ENCODE data around the gene GALP.

The GALP gene

GRCh38 chr19:56136362-56136761 lies 39.4 kb upstream of the GALP start:
- Histone ChIP-seq H3K27me3 (ENCODE audit: insufficient read depth, low read length, poor library complexity, severe bottlenecking) (no peaks in the 10 kb centered on the region), H2AFZ (ENCODE audit: low read length) (no peak overlapping the region), H3K9ac (ENCODE audit: low read depth, low read length, poor library complexity, severe bottlenecking) (no peak overlapping the region), H3K36me3 (ENCODE audit: insufficient read depth, low read length) (no peaks in the 10 kb centered on the region), H3K9me3 (ENCODE audit: insufficient read depth, low read depth, low read length) (no peaks in the 10 kb centered on the region), H3K79me2 (ENCODE audit: insufficient read depth, low read length) (no peaks in the 10 kb centered on the region), H3K4me2 (ENCODE audit: low read depth, low read length, poor library complexity, severe bottlenecking) (no peak overlapping the region), H3K4me3 (ENCODE audit: low read length, poor library complexity, severe bottlenecking) (no peak overlapping the region), H3F3A (ENCODE audit: low read depth) (no peaks in the 10 kb centered on the region), H4K20me1 (ENCODE audit: insufficient read depth, low read length, poor library complexity, severe bottlenecking) (no peaks in the 10 kb centered on the region), H3K9me2 (replicated peaks; ENCODE audit: low read depth, low read length) (no peaks in the 10 kb centered on the region), H3K4me1 (ENCODE audit: insufficient read depth, low read length, poor library complexity, severe bottlenecking) (peaks cover 5% of the 10 kb centered on the region)
- no peak for TF ChIP-seq CTCF (conservative IDR thresholded peaks at IDR 0.05; ENCODE audit: low read length)
- no peak for TF ChIP-seq EZH2phosphoT487 (IDR thresholded peaks at IDR 0.05; ENCODE audit: borderline replicate concordance)

GRCh38 chr19:56137405-56137804 lies 38.4 kb upstream of the GALP start:
- Histone ChIP-seq H3K4me2 (ENCODE audit: low read depth, low read length, poor library complexity, severe bottlenecking) (no peak overlapping the region), H3K9me3 (ENCODE audit: insufficient read depth, low read depth, low read length) (no peaks in the 10 kb centered on the region), H3K27me3 (ENCODE audit: insufficient read depth, low read length, poor library complexity, severe bottlenecking) (no peaks in the 10 kb centered on the region), H3K79me2 (ENCODE audit: insufficient read depth, low read length) (peaks cover 8% of the 10 kb centered on the region), H3F3A (ENCODE audit: low read depth) (no peaks in the 10 kb centered on the region), H3K36me3 (ENCODE audit: insufficient read depth, low read length) (no peaks in the 10 kb centered on the region), H3K9ac (ENCODE audit: low read depth, low read length, poor library complexity, severe bottlenecking) (no peak overlapping the region), H4K20me1 (ENCODE audit: insufficient read depth, low read length, poor library complexity, severe bottlenecking) (peaks cover 4% of the 10 kb centered on the region), H3K4me1 (ENCODE audit: insufficient read depth, low read length, poor library complexity, severe bottlenecking) (peaks cover 12% of the 10 kb centered on the region), H3K4me3 (ENCODE audit: low read length, poor library complexity, severe bottlenecking) (no peak overlapping the region), H2AFZ (ENCODE audit: low read length) (no peak overlapping the region), H3K9me2 (replicated peaks; ENCODE audit: low read depth, low read length) (no peaks in the 10 kb centered on the region)
- TF ChIP-seq EZH2phosphoT487 (IDR thresholded peaks at IDR 0.05; ENCODE audit: borderline replicate concordance) (no peak), CTCF (conservative IDR thresholded peaks at IDR 0.05; ENCODE audit: low read length) (no peak)

- no peaks in the 10 kb centered on the region for H3K36me3 ChIP-seq (ENCODE audit: insufficient read depth, low read length)
- no peaks in the 10 kb centered on the region for H3F3A ChIP-seq (ENCODE audit: low read depth)
- no peaks in the 10 kb centered on the region for H3K9me3 ChIP-seq (ENCODE audit: insufficient read depth, low read depth, low read length)
- no peak overlapping the region for H3K9ac ChIP-seq (ENCODE audit: low read depth, low read length, poor library complexity, severe bottlenecking)
- H3K79me2 ChIP-seq (ENCODE audit: insufficient read depth, low read length) = peaks cover 15% of the 10 kb centered on the region
- no peak overlapping the region for H3K4me2 ChIP-seq (ENCODE audit: low read depth, low read length, poor library complexity, severe bottlenecking)
- no peak overlapping the region for H3K4me3 ChIP-seq (ENCODE audit: low read length, poor library complexity, severe bottlenecking)
- no peaks in the 10 kb centered on the region for H3K9me2 ChIP-seq (replicated peaks; ENCODE audit: low read depth, low read length)
- H4K20me1 ChIP-seq (ENCODE audit: insufficient read depth, low read length, poor library complexity, severe bottlenecking) = peaks cover 4% of the 10 kb centered on the region
- no peaks in the 10 kb centered on the region for H3K27me3 ChIP-seq (ENCODE audit: insufficient read depth, low read length, poor library complexity, severe bottlenecking)
- peaks cover 19% of the 10 kb centered on the region for H3K4me1 ChIP-seq (ENCODE audit: insufficient read depth, low read length, poor library complexity, severe bottlenecking)
- H2AFZ ChIP-seq (ENCODE audit: low read length) = no peak overlapping the region
- TF ChIP-seq EZH2phosphoT487 (IDR thresholded peaks at IDR 0.05; ENCODE audit: borderline replicate concordance) (no peak), CTCF (conservative IDR thresholded peaks at IDR 0.05; ENCODE audit: low read length) (no peak)
Observed at GRCh38 chr19:56138069-56138468, 37.7 kb upstream of the GALP start.

Data from Loucy (cell line).